Measurements from ENCODE around the gene PTPRM. TPM values are rescaled to one million over a fixed set of nuclear protein-coding genes. Genes with fewer than 3 reads are reported as not detected.

PTPRM gene
- total and polyA plus RNA-seq, 2 experiments from 2014 or later: 1.6 to 5.3 TPM

DNA sequence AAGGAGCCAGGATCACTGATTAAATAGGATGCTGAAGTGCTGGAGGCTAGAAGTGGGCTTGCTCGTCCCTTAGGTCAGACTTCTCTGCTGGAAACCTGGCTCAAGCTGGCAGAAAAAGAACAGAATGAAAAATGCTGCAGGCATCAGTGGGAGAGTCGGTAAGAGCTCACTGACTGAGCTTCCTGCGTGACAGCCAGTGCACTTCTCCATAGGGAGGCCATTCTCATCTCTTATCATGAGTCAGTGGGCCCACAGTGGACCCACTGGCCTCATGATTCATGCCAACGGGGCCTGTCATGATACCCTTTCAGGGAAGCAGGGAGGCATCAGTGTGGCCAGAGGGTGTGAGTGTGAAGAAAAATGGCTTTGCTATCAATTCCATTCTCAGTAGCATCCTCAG, 498.2 kb downstream of the PTPRM start (continued):
- TF ChIP-seq, protein P1, sequence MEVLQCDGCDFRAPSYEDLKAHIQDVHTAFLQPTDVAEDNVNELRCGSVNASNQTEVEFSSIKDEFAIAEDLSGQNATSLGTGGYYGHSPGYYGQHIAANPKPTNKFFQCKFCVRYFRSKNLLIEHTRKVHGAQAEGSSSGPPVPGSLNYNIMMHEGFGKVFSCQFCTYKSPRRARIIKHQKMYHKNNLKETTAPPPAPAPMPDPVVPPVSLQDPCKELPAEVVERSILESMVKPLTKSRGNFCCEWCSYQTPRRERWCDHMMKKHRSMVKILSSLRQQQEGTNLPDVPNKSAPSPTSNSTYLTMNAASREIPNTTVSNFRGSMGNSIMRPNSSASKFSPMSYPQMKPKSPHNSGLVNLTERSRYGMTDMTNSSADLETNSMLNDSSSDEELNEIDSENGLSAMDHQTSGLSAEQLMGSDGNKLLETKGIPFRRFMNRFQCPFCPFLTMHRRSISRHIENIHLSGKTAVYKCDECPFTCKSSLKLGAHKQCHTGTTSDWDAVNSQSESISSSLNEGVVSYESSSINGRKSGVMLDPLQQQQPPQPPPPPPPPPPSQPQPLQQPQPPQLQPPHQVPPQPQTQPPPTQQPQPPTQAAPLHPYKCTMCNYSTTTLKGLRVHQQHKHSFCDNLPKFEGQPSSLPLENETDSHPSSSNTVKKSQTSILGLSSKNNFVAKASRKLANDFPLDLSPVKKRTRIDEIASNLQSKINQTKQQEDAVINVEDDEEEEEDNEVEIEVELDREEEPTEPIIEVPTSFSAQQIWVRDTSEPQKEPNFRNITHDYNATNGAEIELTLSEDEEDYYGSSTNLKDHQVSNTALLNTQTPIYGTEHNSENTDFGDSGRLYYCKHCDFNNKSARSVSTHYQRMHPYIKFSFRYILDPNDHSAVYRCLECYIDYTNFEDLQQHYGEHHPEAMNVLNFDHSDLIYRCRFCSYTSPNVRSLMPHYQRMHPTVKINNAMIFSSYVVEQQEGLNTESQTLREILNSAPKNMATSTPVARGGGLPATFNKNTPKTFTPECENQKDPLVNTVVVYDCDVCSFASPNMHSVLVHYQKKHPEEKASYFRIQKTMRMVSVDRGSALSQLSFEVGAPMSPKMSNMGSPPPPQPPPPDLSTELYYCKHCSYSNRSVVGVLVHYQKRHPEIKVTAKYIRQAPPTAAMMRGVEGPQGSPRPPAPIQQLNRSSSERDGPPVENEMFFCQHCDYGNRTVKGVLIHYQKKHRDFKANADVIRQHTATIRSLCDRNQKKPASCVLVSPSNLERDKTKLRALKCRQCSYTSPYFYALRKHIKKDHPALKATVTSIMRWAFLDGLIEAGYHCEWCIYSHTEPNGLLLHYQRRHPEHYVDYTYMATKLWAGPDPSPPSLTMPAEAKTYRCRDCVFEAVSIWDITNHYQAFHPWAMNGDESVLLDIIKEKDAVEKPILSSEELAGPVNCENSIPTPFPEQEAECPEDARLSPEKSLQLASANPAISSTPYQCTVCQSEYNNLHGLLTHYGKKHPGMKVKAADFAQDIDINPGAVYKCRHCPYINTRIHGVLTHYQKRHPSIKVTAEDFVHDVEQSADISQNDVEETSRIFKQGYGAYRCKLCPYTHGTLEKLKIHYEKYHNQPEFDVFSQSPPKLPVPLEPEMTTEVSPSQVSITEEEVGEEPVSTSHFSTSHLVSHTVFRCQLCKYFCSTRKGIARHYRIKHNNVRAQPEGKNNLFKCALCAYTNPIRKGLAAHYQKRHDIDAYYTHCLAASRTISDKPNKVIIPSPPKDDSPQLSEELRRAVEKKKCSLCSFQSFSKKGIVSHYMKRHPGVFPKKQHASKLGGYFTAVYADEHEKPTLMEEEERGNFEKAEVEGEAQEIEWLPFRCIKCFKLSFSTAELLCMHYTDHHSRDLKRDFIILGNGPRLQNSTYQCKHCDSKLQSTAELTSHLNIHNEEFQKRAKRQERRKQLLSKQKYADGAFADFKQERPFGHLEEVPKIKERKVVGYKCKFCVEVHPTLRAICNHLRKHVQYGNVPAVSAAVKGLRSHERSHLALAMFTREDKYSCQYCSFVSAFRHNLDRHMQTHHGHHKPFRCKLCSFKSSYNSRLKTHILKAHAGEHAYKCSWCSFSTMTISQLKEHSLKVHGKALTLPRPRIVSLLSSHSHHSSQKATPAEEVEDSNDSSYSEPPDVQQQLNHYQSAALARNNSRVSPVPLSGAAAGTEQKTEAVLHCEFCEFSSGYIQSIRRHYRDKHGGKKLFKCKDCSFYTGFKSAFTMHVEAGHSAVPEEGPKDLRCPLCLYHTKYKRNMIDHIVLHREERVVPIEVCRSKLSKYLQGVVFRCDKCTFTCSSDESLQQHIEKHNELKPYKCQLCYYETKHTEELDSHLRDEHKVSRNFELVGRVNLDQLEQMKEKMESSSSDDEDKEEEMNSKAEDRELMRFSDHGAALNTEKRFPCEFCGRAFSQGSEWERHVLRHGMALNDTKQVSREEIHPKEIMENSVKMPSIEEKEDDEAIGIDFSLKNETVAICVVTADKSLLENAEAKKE (CRISPR knock-in tag; IDR thresholded peaks at IDR 0.05): no peak
- no peak for TF ChIP-seq JUNB (IDR thresholded peaks at IDR 0.05; ENCODE audit: unreplicated experiment)
- no peak for TF ChIP-seq ZNF114 (CRISPR knock-in tag; IDR thresholded peaks at IDR 0.05)
- TF ChIP-seq CREB1 (CRISPR knock-in tag; IDR thresholded peaks at IDR 0.05; ENCODE audit: low read depth): no peak
- TF ChIP-seq STAT1 (IDR thresholded peaks at IDR 0.05; ENCODE audit: unreplicated experiment): no peak
- no peak for TF ChIP-seq ZNF331 (CRISPR knock-in tag; IDR thresholded peaks at IDR 0.05; ENCODE audit: low read depth)
- TF ChIP-seq EZH2phosphoT487 (IDR thresholded peaks at IDR 0.05; ENCODE audit: unreplicated experiment): no peak
- no peak for TF ChIP-seq EZH2 (IDR thresholded peaks at IDR 0.05; ENCODE audit: low read depth, unreplicated experiment)

DNA sequence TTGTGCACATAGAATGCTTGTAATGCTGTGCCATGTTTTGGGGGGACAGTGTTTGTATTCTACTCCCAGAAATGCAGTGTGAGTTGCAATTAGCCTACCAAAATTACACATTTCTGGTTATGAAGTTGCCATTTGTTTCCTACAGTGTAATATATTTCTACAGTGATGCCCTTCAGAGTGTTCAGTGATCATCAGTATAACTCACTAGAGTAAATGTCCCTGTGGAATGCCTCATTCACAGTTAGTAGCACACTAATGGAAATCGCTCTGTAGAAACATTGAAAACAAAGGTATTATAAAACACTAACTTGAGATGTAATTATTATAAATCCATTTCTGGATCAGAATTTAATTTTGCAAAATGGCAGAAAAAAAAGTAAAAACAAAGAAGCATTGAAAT, 498.7 kb downstream of the PTPRM start:
- Histone ChIP-seq H3K27me3 (ENCODE audit: insufficient read depth) (no peaks in the 10 kb centered on the region), H3K4me2 (no peak overlapping the region), H3F3A (replicated peaks; ENCODE audit: low read depth) (no peaks in the 10 kb centered on the region), H2AFZ (no peak overlapping the region), H3K27ac (ENCODE audit: low read depth) (no peak overlapping the region), H3K79me2 (replicated peaks; ENCODE audit: insufficient read depth) (no peaks in the 10 kb centered on the region), H4K20me1 (replicated peaks; ENCODE audit: insufficient read depth) (no peaks in the 10 kb centered on the region), H3K36me3 (ENCODE audit: insufficient read depth) (no peaks in the 10 kb centered on the region), H3K9me2 (ENCODE audit: insufficient read depth) (no peaks in the 10 kb centered on the region), H3K4me1 (ENCODE audit: insufficient read depth) (peaks cover 35% of the 10 kb centered on the region), H3K4me3 (no peak overlapping the region)
- TF ChIP-seq EZH2phosphoT487 (IDR thresholded peaks at IDR 0.05; ENCODE audit: unreplicated experiment): no peak
- no peak for TF ChIP-seq POLR2AphosphoS5 (IDR thresholded peaks at IDR 0.05; ENCODE audit: low read depth)
- TF ChIP-seq ZNF331 (CRISPR knock-in tag; IDR thresholded peaks at IDR 0.05; ENCODE audit: low read depth): no peak
- TF ChIP-seq STAT1 (IDR thresholded peaks at IDR 0.05; ENCODE audit: unreplicated experiment): no peak
- TF ChIP-seq, protein P2, sequence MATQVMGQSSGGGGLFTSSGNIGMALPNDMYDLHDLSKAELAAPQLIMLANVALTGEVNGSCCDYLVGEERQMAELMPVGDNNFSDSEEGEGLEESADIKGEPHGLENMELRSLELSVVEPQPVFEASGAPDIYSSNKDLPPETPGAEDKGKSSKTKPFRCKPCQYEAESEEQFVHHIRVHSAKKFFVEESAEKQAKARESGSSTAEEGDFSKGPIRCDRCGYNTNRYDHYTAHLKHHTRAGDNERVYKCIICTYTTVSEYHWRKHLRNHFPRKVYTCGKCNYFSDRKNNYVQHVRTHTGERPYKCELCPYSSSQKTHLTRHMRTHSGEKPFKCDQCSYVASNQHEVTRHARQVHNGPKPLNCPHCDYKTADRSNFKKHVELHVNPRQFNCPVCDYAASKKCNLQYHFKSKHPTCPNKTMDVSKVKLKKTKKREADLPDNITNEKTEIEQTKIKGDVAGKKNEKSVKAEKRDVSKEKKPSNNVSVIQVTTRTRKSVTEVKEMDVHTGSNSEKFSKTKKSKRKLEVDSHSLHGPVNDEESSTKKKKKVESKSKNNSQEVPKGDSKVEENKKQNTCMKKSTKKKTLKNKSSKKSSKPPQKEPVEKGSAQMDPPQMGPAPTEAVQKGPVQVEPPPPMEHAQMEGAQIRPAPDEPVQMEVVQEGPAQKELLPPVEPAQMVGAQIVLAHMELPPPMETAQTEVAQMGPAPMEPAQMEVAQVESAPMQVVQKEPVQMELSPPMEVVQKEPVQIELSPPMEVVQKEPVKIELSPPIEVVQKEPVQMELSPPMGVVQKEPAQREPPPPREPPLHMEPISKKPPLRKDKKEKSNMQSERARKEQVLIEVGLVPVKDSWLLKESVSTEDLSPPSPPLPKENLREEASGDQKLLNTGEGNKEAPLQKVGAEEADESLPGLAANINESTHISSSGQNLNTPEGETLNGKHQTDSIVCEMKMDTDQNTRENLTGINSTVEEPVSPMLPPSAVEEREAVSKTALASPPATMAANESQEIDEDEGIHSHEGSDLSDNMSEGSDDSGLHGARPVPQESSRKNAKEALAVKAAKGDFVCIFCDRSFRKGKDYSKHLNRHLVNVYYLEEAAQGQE (IDR thresholded peaks at IDR 0.05; ENCODE audit: unreplicated experiment): no peak
- Mint-ChIP-seq H3K4me3 (no peak overlapping the region), H3K27ac (no peak overlapping the region), H3K27me3 (ENCODE audit: insufficient read depth, low read depth, poor library complexity) (no peaks in the 10 kb centered on the region), H3K4me1 (peaks cover 36% of the 10 kb centered on the region), H3K9me3 (peaks cover 3% of the 10 kb centered on the region; the same call in 1 of the 3 replicates), H3K36me3 (ENCODE audit: low read depth) (peaks cover 3% of the 10 kb centered on the region; the same call in 2 of the 3 replicates)
- ATAC-seq (no peak), DNase-seq (ENCODE audit: low spot score) (no peak)
